DND-41 (cell line): ENCODE data around the gene REG3A.

Source experiments
- CTCF ChIP-seq: IDR thresholded peaks from 2 replicates; pipeline ENCODE4 v1.5.1; 2012; ENCODE audit warnings: borderline replicate concordance, low read length, moderate library complexity, mild to moderate bottlenecking; ENCODE audit not compliant: poor library complexity, severe bottlenecking; ENCODE audit errors: extremely low read depth
- EZH2 ChIP-seq: IDR thresholded peaks from 3 replicates; pipeline ENCODE4 v1.6.1; 2012; ENCODE audit warnings: borderline replicate concordance, low read depth, mild to moderate bottlenecking, moderate library complexity, low read length, inconsistent platforms; ENCODE audit not compliant: severe bottlenecking

GRCh38 chr2:79191081-79191480, 31.5 kb upstream of the REG3A start:
- TF ChIP-seq EZH2 (no peak), CTCF (no peak)
